ENCODE measurements around the gene HAUS2.

HAUS2 gene

GRCh38 chr15:42591238-42591934 is 42.7 kb downstream of the HAUS2 start:
- Histone ChIP-seq H3K27ac (ENCODE audit: low read length) (no peak overlapping the region), H3K4me3 (ENCODE audit: low read depth in 1 of 2, low read length in 2 of 2) (no peak overlapping the region), H3K9ac (ENCODE audit: low read depth, low read length) (no peak overlapping the region), H4K20me1 (ENCODE audit: insufficient read depth, low read length) (no peaks in the 10 kb centered on the region), H3K36me3 (ENCODE audit: insufficient read depth, low read length) (no peaks in the 10 kb centered on the region), H3K27me3 (ENCODE audit: insufficient read depth, low read length, poor library complexity) (no peaks in the 10 kb centered on the region), H3K4me1 (ENCODE audit: insufficient read depth, low read length) (no peaks in the 10 kb centered on the region), H3K9me3 (ENCODE audit: insufficient read depth, low read length, severe bottlenecking) (no peaks in the 10 kb centered on the region), H3K4me2 (ENCODE audit: insufficient read depth, low read length) (no peak overlapping the region), H2AFZ (ENCODE audit: low read depth, low read length) (no peak overlapping the region), H3K79me2 (ENCODE audit: insufficient read depth, low read length) (no peaks in the 10 kb centered on the region)
- no peak for DNase-seq
- TF ChIP-seq CTCF (IDR thresholded peaks at IDR 0.05; ENCODE audit: borderline replicate concordance, extremely low read depth, low read length, poor library complexity, severe bottlenecking) = peak; percentile 37
- no peak for TF ChIP-seq EZH2 (IDR thresholded peaks at IDR 0.05; ENCODE audit: borderline replicate concordance, low read depth, low read length, severe bottlenecking)
- ATAC-seq (ENCODE audit: insufficient read depth, low read depth) = no peak

GRCh38 chr15:42592716-42593115 is 44.1 kb downstream of the HAUS2 start:
- no peaks in the 10 kb centered on the region for H3K9me3 ChIP-seq (ENCODE audit: insufficient read depth, low read length, severe bottlenecking)
- H3K4me2 ChIP-seq (ENCODE audit: insufficient read depth, low read length) = no peak overlapping the region
- no peak overlapping the region for H3K27ac ChIP-seq (ENCODE audit: low read length)
- no peak overlapping the region for H2AFZ ChIP-seq (ENCODE audit: low read depth, low read length)
- DNase-seq (no peak), ATAC-seq (ENCODE audit: insufficient read depth, low read depth) (no peak)
- H3K4me3 ChIP-seq (ENCODE audit: low read depth in 1 of 2, low read length in 2 of 2) = no peak overlapping the region
- no peaks in the 10 kb centered on the region for H3K79me2 ChIP-seq (ENCODE audit: insufficient read depth, low read length)
- TF ChIP-seq EZH2 (IDR thresholded peaks at IDR 0.05; ENCODE audit: borderline replicate concordance, low read depth, low read length, severe bottlenecking) (no peak), CTCF (IDR thresholded peaks at IDR 0.05; ENCODE audit: borderline replicate concordance, extremely low read depth, low read length, poor library complexity, severe bottlenecking) (no peak)
- no peaks in the 10 kb centered on the region for H3K4me1 ChIP-seq (ENCODE audit: insufficient read depth, low read length)
- H3K36me3 ChIP-seq (ENCODE audit: insufficient read depth, low read length) = no peaks in the 10 kb centered on the region
- no peak overlapping the region for H3K9ac ChIP-seq (ENCODE audit: low read depth, low read length)
- no peaks in the 10 kb centered on the region for H4K20me1 ChIP-seq (ENCODE audit: insufficient read depth, low read length)
- no peaks in the 10 kb centered on the region for H3K27me3 ChIP-seq (ENCODE audit: insufficient read depth, low read length, poor library complexity)

- Histone ChIP-seq H3K27me3 (ENCODE audit: insufficient read depth, low read length, poor library complexity) (no peaks in the 10 kb centered on the region), H3K9me3 (ENCODE audit: insufficient read depth, low read length, severe bottlenecking) (no peaks in the 10 kb centered on the region), H2AFZ (ENCODE audit: low read depth, low read length) (no peak overlapping the region), H3K4me1 (ENCODE audit: insufficient read depth, low read length) (no peaks in the 10 kb centered on the region), H3K9ac (ENCODE audit: low read depth, low read length) (no peak overlapping the region), H4K20me1 (ENCODE audit: insufficient read depth, low read length) (no peaks in the 10 kb centered on the region), H3K4me2 (ENCODE audit: insufficient read depth, low read length) (no peak overlapping the region), H3K4me3 (ENCODE audit: low read depth in 1 of 2, low read length in 2 of 2) (no peak overlapping the region), H3K36me3 (ENCODE audit: insufficient read depth, low read length) (no peaks in the 10 kb centered on the region), H3K27ac (ENCODE audit: low read length) (no peak overlapping the region), H3K79me2 (ENCODE audit: insufficient read depth, low read length) (no peaks in the 10 kb centered on the region)
- TF ChIP-seq EZH2 (IDR thresholded peaks at IDR 0.05; ENCODE audit: borderline replicate concordance, low read depth, low read length, severe bottlenecking) (no peak), CTCF (IDR thresholded peaks at IDR 0.05; ENCODE audit: borderline replicate concordance, extremely low read depth, low read length, poor library complexity, severe bottlenecking) (no peak)
- ATAC-seq (ENCODE audit: insufficient read depth, low read depth) (no peak), DNase-seq (no peak)
Measured at GRCh38 chr15:42593143-42593542, 44.5 kb downstream of the HAUS2 start.
